NOMO-1 treated with DMSO at 0.1 percent for 48 hours (cell line): ENCODE data around the gene CMIP.
"Not testable (repeated sequence)": the region's sequence is repeated elsewhere in the genome, so short reads cannot be mapped to it uniquely, and the experiment has no call there.

Experiments used
- DNase-seq: peaks from one replicate; lab custom pipeline; 2025; ENCODE audit not compliant: unreplicated experiment; lab: John Stamatoyannopoulos, UW

The CMIP gene

DNA sequence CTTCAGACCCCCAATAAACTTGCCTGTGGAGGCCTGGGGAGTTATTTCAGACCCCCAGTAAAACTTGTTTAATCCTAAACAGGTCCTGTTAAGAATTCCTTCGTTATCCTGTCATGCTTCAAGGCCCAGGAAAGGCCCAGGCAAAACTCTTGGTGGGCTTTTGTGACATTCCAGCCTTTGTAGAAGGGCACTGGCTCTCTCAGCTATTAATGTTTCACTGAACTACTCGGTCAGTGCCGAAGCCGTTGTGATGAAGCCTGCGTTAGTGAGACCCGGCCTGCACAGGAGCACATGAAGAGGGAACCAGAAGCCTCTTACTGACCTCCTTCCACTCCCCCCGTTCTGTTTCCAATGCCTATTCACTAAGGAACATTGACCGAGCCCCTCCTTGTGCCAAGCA lies 287.0 kb downstream of the CMIP start:
- DNase-seq: no peak

DNA sequence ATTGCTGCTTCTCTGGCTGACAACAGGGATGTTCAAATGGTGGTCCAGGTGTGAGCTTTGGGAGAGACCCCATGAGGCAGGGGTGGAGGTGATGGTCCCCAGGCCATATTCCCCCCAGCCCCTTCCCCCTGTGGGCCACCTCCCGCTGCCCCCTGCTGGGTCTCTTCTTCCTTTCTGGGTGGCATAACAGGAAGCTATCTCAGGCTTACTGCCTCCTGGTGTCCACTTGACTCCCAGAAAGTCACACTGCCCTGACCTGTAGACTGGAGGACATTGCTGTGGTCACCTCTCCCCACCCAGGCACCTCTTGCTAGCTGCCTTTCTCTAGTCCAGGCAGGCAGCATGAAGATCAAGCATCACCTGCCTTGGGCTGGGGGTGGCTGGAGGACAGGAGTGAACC lies 288.1 kb downstream of the CMIP start:
- DNase-seq: no peak

DNA sequence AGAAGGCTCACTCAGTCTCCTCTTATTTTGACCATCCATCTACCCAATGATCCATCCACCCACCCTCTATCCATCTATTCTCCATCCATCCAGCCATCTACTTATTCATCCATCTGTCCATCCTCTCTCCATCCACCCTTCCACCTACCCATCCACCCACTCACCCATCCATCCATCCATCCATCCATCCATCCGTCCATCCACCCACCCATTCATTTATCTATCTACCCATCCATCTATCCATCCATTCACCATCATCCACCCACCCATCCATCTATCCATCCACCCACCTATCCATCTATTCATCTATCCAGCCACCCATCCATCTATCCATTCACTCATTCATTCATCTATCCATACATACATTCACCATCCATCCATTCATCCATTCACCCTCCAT lies 288.7 kb downstream of the CMIP start:
- no peak for DNase-seq

DNA sequence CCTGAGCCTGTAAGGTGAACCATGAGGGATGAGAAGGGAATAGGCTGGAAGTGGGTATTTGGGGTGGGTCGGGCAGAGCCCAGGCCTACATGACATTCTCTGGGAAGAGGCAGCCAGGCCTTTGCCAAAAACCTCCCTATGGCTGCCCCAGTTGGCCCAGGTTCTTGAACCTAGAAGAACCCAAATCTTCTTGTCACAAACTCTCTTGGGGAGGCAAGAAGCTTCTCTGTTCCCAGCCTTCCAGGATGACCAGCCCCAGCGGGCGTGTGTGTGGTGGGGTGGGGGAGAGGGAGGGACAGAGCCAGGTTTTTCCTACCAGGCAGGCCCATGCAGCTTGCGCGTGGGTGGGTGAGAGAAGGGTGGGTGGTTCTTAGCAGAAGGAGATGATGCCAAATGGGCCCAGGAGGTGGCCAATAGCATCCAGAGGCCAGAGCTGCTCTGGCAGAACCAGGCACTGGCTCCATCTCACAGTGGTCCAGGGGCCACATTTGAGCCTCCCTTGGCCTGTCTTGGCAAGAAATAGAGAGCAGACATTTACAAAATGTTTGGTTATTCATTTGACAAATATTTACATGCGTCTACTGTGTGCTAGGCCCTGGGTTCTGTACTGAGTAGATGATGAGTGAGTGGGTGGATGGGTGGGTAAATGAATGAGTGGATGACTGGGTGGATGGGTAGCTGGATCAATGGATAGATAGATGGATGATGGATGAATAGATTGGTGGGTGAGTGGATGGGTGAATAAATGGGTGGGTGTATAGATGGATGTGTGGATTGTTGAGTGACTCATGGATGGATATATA lies 290.2 kb downstream of the CMIP start:
- DNase-seq: no peak

DNA sequence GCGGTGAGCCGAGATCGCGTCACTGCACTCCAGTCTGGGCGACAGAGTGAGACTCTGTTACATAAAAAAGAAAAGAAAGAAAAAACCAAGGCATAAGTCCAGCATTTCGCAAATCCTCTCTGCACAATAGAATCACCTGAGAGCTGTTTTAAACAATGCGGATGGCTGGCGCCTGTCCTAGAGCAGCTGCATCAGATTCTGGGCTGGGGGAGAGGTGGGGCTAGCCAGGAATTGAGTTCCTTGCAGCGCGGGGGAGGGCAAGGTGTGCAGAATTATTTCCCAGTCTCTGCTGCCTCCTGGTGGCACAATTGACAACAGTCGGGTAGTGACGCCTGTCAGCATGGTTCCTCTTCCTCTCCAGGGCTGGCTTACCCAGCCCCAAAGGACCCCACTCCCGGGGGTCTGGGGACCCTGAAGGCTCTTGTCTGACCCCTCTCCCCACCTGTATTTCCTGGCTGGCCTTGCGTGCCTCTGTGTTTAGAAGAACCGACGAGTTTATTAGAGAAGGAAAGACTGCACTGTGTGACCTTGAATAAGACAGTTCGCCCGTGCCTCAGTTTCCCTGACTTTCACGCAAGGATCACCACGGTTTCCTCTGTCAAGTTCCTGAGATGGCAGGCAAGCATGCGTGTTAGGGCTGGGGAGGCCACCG lies 293.4 kb downstream of the CMIP start:
- peak; percentile 76 for DNase-seq

DNA sequence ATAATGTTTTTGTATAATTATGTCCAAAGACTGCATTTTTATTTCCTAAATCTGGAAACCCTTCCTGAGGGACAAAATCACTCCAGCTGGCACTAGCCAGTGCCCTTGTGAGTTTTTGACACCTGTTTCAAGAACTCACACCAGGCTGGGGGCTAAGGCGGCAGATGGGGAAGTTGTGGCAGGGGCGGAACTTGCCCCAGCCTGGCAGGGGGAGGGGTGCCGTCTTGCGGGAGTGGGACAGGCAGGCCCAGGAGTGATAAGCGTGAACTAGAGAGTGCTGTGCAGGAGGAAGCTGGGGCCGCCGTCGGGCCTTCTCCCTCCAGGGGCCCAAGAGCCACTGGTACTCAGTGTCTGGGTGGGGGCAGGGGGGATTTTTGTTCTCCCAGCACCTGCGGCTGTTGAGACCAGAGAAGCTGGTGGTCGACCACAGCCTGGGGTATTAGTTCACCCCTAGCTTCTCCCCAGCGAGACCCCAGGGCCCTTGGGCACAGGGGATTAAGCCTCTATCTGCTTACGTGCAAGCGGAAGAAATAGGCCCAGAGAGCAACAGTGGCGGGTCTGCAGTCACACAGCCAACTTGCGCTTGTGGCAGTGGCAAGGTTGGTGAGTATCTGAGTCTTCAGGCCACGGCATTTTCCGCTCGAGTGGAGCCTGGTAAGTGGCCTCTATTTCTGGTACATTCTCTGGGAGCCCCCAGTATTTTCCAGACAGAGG lies 294.3 kb downstream of the CMIP start:
- DNase-seq: peak; percentile 95

DNA sequence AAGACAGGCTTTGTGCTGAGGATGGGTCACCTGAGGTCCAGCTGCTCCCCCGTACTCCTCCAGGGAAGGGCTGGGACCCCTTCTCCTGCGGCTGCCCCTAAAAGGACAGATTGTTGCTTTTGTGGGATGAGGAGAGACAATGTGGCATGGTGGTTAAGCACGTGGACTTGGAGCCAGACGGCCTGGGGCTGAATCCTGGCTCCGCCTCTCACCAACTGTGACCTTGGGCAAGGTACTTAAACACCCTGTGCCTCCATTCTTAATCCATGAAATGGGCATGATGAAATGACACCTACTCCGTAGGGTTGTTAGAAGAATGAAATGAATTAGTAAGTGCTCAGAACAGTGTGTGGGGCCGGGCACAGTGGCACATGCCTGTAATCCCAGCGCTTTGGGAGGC lies 294.9 kb downstream of the CMIP start:
- no peak for DNase-seq

DNA sequence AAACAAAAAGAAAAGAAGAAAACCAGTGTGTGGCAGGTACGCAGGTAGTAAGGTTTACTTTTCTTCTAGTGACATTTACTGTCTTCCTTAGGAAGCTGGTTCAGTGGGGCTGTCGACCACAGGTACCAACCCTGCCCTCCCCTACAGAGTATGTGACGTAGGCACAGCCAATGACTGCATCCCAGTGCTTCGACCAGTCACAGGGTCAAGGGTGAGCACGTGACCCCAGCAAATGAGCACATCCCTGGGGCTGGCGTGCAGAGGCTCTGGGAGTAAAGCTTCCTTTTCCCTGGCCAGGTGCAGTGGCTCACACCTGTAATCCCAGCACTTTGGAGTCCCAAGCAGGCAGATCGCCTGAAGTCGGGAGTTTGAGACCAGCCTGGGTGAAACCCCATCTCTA lies 295.6 kb downstream of the CMIP start:
- DNase-seq: peak; percentile 59

DNA sequence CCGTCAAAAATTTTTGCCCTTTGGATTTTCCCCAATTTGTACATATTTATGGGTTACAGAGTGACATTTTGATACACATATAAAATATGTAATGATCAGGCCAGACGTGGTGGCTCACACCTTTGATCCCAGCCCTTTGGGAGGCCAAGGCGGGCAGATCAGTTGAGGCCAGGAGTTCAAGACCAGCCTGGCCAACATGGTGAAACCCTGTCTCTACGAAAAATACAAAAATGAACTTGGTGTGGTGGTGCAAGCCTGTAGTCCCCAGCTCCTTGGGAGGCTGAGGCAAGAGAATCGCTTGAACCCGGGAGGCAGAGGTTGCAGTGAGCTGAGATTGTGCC lies 296.8 kb downstream of the CMIP start:
- DNase-seq: not testable (repeated sequence)

DNA sequence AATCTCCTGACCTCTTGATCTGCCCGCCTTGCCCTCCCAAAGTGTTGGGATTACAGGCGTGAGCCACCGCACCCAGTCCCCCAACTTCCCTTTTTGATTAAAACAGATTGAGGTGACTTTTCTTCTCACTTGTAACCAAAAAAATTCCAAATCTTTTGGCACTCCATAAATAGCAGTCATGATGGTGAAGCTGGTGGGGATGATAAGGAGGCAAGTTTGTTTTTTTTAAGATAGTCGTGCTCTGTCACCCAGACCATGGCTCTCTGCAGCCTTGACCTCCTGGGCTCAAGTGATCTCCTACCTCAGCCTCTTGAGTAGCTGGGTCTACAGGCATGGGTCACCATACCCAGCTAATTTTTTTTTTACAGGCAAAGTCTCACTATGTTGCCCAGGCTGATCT lies 299.8 kb downstream of the CMIP start:
- no peak for DNase-seq

DNA sequence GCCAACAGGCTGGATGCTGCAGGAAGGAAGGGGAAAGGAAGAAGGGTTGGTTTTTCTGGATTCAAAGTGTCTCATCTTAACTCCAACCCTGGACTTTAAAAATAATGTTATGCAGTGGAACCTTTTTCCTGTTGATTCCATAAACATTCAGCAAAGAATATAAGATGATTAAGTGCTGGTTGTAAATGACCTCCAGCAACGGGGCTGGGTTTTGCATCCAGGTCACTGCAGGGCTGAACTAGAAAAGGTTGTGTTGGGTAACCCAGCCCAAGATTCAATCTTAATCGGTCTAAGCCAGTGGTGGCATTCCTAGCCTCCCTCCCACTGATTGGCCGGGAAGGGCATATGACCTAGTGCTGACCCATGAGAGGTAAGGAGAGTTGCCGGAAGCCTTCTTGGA lies 300.3 kb downstream of the CMIP start:
- no peak for DNase-seq

DNA sequence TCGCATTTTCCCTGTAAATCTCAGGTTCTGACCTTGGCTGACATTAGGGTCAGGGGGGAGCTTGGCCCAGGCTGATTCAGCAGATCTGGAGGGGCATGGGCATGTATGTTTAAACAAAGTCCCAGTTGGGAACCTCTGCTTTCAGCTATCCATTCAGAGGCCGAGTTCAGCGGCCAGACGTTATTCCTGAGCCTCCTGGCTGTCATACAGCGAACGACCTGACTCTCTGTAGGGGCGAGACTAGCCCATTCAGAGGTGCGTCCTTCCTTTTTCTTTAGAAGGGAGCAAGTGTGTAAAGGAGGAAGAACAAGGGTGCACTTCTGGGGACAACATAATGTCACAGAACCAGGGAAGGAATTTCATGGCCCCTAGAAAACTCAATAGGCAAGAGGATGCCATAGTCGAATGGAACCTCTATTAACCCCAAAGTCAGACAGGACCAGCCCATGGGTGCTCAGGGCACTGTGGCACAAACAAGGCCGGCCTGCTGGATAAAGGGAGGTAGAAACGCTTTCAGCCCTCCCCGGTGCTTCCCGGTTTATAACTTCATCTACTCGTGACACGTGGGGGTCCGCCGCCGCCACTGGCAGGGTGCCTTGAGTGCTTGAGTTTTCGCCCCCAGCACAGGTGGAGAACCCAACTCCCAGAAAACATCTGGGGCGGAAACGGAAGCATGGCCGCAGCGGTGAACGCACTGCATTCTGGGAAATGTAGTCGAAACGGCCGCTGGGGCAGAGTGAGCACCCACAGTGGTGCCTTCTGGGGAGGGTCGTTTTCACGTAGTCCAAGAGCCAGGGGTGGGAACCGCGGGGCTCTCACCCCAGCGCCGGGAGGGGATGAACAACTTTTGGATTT lies 301.3 kb downstream of the CMIP start:
- DNase-seq: peak; percentile 47

DNA sequence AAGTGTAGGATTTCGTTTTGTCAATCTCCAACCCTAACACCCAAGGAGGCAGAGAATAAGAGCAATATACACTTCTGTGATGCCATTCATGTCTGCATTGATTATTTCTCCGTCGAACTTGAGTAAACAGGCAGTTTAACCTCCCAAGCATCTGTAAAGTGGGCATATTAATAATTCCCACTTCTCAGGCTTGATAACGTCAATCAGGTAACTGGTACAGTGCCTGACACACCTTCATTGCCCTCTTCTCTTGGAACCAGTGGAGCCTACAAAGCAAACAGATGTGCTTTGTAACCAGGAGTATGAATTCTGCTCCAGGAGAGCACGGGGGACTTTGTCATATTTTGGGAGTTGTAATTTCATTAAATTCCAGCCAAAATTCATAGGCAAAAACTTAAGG lies 302.0 kb downstream of the CMIP start:
- DNase-seq: no peak

DNA sequence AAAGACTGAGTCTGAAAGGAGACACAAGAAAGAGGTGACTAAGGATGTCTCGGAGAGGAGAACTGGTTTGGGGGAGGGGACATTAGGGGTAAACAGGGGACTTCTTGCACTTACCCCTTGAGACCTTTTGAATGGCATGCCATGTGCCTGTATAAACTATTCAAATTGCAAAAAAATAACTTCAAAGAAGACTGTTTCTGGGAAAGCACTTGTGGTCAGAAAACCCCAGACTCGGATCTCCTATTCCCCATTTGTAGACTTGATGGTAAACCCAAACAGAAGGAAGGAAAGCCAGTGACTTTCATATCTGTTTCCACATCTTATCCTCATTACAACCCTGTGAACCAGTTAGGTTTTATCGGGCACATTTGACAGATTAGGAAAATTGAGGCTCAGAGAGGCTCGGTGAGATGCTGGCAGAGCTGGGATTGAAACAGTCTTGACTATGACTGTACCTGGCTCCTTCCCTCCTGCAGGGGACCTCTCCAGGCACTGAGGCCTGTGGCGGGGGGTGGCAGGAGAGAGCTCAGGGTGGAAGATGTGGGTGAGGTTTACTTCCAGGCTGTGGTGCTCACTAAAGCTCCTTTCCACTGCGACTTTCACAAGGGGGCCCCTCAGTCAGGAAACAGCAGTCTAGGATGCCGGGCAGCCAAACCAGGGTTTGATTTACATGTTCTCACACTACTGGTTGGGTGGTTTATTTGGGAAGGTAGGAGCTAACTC lies 304.0 kb downstream of the CMIP start:
- DNase-seq: no peak

DNA sequence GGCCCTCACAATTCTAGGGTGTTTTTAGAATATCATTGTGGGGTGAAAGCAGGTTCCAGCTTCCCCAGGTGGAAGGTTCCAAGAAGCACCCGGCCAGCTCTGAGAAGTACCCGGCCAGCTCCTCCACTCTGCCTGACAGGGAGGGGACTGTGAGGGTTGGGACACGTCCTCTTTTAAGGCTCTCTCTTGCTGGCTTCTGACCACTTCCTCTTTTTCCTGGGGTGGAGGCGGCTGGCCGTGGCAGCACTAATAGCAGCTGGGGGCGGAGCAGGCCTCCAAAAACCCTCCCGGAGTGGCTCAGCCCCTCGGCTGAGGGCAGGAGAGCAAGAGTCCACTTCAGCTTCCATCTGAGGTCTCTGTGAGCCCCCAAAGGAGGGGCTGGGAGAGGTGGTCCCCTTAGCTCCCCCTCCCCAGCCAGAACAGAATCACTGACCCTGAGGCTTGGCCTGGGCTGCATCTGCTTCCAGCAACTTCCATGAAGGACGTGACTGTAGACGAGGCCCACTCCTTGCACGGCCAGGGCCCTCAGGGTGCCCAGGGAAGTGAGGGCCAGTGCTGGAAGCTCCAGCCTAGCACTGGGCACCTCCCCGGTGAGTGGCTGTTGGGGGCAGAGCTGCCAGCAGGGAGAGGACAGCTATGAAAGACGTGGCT lies 307.7 kb downstream of the CMIP start:
- peak; percentile 99 for DNase-seq

DNA sequence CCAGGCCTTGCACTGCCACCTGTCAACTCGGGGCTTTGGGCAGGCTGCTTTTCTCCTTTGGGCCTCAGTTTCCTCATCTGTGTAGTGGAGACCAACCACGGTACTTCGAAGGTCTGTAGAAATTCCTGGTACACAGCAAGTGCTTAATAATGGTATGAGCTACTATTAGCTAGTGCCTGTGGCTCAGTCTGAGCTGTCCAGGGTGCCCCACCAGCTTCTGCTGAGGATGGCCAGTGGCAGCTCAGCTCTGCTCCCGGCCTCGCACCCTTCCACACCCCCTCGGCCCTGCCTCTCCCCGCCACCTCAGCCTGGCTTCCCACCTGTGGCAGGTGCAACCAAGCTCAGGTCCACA lies 308.2 kb downstream of the CMIP start:
- no peak for DNase-seq

DNA sequence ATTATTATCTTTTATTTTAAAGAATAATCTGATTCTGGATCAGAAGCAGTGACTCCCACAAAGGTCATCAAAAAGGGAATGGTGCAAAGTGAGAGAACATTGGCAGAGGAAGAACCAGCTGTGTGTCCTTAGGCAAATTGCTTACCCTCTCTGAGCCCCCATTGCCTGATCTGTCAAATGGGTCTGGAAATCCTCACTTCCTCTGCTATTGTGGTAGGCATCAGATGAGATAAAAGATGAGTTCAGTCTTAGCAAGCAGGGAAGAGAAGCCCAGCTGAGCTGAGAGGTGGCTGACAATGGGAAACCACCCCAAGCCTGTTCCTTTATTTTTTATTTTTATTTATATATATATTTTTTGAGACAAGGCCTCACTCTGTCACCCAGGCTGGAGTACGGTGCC lies 310.2 kb downstream of the CMIP start:
- no peak for DNase-seq

DNA sequence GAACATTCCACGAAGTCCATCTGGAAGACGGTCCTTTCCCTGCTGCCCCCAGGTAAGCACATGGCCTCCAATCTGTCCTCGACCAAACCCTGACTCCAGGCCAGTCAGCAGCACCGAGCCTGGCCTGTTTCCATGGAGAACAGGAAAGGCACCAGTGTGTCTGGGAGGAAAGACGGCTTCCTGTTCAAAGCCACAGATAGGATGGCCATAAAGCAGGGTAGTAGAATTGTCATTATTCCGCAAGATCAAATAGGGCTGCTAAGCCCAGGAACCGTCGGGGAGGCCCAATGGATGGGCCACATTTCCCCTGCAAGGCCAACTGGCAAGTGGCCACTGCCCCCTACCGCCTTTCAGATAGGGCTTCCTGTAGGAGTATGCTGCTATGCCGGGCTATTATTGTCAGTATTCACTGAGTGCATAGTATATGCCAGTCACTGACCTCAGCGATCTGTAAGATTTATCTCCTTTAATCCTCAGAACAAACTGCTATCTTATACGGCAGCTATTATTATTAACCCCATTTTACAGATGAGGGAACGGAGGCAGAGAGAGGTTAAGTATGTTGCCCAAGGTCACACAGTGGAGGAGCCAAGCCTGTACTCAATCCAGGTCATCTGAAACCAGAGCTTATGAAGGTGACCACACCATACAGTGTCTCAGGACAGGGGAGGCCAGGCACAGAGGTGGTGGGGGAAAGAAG lies 311.5 kb downstream of the CMIP start:
- DNase-seq: peak; percentile 33

DNA sequence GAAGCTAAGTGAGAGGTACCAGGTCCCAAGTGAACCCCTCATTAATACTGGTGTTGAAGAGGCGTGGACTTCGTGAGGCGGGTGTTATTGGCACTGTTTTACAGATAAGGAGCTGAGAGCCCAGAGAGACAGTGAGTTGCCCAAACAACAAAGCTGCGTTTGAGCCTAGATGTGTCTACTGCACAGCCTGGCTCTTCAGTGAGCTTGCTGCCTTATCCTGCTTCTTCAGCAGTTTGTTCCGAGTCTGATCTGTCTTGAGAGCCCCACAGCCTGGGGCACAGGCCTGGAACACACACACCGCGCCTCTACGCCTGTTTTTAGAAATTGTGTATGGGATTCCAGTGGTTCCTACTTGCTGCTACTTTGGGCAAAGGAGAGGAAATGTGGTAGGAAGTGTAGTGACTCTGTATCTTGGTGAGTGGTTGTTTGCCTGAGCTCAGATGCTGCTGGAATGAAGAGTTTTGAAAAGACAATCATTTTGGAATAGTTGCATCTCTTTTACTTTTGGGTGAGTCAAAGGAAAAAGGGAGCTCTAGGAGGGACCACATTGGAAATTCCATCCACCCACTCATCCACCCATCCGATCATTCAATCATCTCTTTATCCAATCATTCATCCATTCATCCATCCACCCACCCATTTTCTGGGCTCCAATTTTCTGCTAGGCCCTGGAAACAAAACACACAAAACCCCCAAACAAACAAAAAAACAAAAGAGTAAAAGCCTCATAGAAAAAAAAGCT lies 312.2 kb downstream of the CMIP start:
- no peak for DNase-seq
